Heart left ventricle (tissue), 16 donors: ENCODE results near the gene JMY. TPM values are rescaled to one million over a fixed set of nuclear protein-coding genes. Genes with fewer than 3 reads are reported as not detected.

Source experiments
- ATAC-seq, 4 donors: fragments of 200-7000 bp; cut with Tn5 transposase; one replicate each; pipeline ENCODE4 v1.9.1; 2020 to 2022; ENCODE audit warnings: moderate library complexity in 4 of 4, mild to moderate bottlenecking in 3 of 4, moderate number of reproducible peaks in 1 of 4
- DNase-seq, 5 donors: peaks; one replicate each; pipeline ENCODE4 v3.0.0-alpha.2; 2020
- H3K27ac ChIP-seq, 12 donors: fragments of 200-600 bp; sonication (generic) in 4 of 12; one replicate each; pipeline versions ENCODE4 v1.5.0 to v1.8.0; 2016 to 2022; ENCODE audit warnings: mild to moderate bottlenecking in 2 of 12
- H3K27me3 ChIP-seq, 9 donors: fragments of 200-600 bp; sonication (generic) in 2 of 9; one replicate each; pipeline versions ENCODE4 v1.5.1 to v1.8.0; 2016 to 2022; ENCODE audit warnings: mild to moderate bottlenecking in 3 of 9
- H3K36me3 ChIP-seq, 9 donors: fragments of 200-600 bp; sonication (generic) in 2 of 9; one replicate each; pipeline versions ENCODE4 v1.5.0 to v1.8.0; 2018 to 2022; ENCODE audit warnings: mild to moderate bottlenecking in 2 of 9
- H3K4me1 ChIP-seq, 12 donors: fragments of 200-600 bp; sonication (generic) in 4 of 12; one replicate each; pipeline versions ENCODE4 v1.5.0 to v1.8.0; 2016 to 2022; ENCODE audit warnings: mild to moderate bottlenecking in 3 of 12
- H3K4me3 ChIP-seq, 12 donors: fragments of 200-600 bp; sonication (generic) in 4 of 12; one replicate each; pipeline versions ENCODE4 v1.5.0 to v1.8.0; 2017 to 2022; ENCODE audit warnings: mild to moderate bottlenecking in 9 of 12, moderate library complexity in 4 of 12
- H3K9me3 ChIP-seq, 12 donors: fragments of 200-600 bp; sonication (generic) in 4 of 12; one replicate each; pipeline versions ENCODE4 v1.5.0 to v1.8.0; 2016 to 2022; ENCODE audit warnings: mild to moderate bottlenecking in 1 of 12
- POLR2A ChIP-seq, 2 donors: fragments of 450-650 bp; IDR thresholded peaks; one replicate each; pipeline ENCODE4 v1.6.1; 2017; ENCODE audit warnings: antibody characterized with exemption in 2 of 2, mild to moderate bottlenecking in 2 of 2, moderate library complexity in 2 of 2
- WGBS, 4 donors: extraction: QIAGEN DNeasy Blood & Tissue Kit in 2 of 4; methylation state at CpG; one replicate each; pipeline versions ENCODE4 v1.1.5 to v1.1.7; 2013 to 2018; 5-methylcytosine and 5-hydroxymethylcytosine counted together
- intact Hi-C, 10 donors: fragments of 100-400 bp; cut with DNase I; formaldehyde crosslinking; loops; one replicate each; pipeline versions ENCODE4 v1.11.1 to v1.14.2; 2022
- polyA plus RNA-seq, 2 donors: library from polyadenylated mRNA; stranded (reverse); fragments of 200-250 nt; gene quantifications; one replicate each; pipeline ENCODE4 v1.2.3, GENCODE V29; 2013
- total RNA-seq, 9 donors: library from RNA; depleted of rRNA in 2 of 9; stranded (reverse); fragments of >200 nt in 2 of 9; fragmentation: NEBNext Ultra II Directional in 3 of 9; extraction: Animal tissue kit (Norgen Biotek cat#: 25700) in 3 of 9; gene quantifications; one replicate each; pipeline versions ENCODE4 v1.1.0 to v1.2.4, GENCODE V29; 2016 to 2023
- TF ChIP-seq, protein P1 (sequence below), 12 donors: fragments of 200-600 bp; sonication (generic) in 4 of 12; IDR thresholded peaks; one replicate each; pipeline versions ENCODE4 v1.5.0 to v1.8.0; 2018 to 2022; ENCODE audit warnings: antibody characterized with exemption in 12 of 12, mild to moderate bottlenecking in 5 of 12
- donor health status: ischemic (EF 13 %, LVEDD 7.1; RV severe dilation, severe dysfunction).
- donor health status: healthy with polysubstance abuse.
- donor health status: DM: no; HTN: yes; CAD: no.
- donor health status: DM: no; HTN: no; CAD: no.
- donor health status: ischemic (EF 25% LVEDD 6.9; RV normal size, moderate dysfunction).
- donor health status: ischemic (EF 25% LVEDD 5.7; RV mildly dilated, moderate dysfunction).
- donor health status: healthy.
- donor health status: DM: yes; HTN: yes; CAD: no.
- donor health status: ischemic (EF 35%, LVEDD 5.7; RV mildly dilated, moderate dysfunction).
- donor health status: nonischemic (EF 11% LVEDD 7.7; RV severe dilation, severe dysfunction).
- donor health status: DM: yes; HTN: yes; CAD: no.
- donor health status: PGD.
- donor health status: ischemic (EF 29% LVEDD 5.4; RV normal size, mild dysfunction).
- donor health status: nonischemic (EF 23%, LVEDD 6.1; RV moderate dilation, normal function).

The JMY gene
- total and polyA plus RNA-seq, 11 donors = 3.0 to 16.9 (median 11.3) TPM

DNA sequence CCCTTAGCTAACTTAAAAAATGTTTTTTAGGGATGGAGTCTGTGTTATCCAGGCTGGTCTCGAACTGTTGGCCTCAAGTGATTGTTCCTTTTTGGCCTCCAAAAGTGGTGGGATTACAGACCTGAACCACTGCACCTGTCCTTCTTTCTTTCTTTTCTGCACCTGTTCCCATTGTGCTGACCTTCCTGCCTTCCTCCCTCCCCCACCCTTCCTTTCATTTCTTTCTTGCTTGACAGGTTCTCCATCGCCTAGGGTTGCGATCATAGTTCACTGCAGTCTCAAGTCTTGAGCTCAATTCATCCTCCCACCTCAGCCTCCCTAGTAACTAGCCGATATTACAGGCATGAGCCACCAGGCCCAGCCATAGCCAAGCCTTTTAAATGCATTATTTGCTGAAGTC lies 20.6 kb downstream of the JMY start:
- Histone ChIP-seq H3K27ac (no peak overlapping the region), H3K4me3 (no peak overlapping the region), H3K4me1 (peaks cover 0 to 28% (median 7%) of the 10 kb centered on the region in 12 donors), H3K27me3 (no peaks in the 10 kb centered on the region), H3K36me3 (no peaks in the 10 kb centered on the region), H3K9me3 (peaks cover 0 to 6% (median 0%) of the 10 kb centered on the region in 12 donors)
- no peak for ATAC-seq
- TF ChIP-seq POLR2A (IDR thresholded peaks at IDR 0.05) = no peak
- DNase-seq = no peak
- 93 to 97% (median 95%) methylated on average over 4 of the region's 4 CpGs for WGBS, 4 donors
- intact Hi-C loops = loop anchor here in 3 of 10 donors (5.0 to 10.0 kb wide), 3 partner anchors 206 to 278 kb away; partner anchors contain the start of gene HOMER1 (in 1 of the 3)

DNA sequence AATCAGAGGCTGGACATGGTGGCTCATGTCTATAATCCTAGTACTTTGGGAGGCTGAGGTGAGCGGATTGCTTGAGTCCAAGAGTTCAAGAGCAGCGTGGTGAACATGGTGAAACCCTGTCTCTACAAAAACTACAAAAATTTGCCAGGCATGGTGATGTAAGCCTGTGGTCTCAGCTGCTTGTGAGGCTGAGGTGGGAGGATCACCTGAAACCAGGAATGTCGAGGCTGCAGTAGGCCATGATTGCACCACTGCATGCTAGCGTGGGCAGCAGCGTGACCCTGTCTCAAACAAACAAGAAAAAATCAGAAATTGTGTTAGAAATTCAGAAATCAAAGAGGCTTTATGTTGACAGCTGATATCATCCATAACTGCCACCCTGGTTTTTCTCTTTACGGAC lies 21.4 kb downstream of the JMY start:
- DNase-seq (no peak), ATAC-seq (no peak)
- H3K27me3 ChIP-seq = no peaks in the 10 kb centered on the region
- peaks cover 0 to 4% (median 0%) of the 10 kb centered on the region in 12 donors for H3K9me3 ChIP-seq
- no peaks in the 10 kb centered on the region for H3K36me3 ChIP-seq
- H3K27ac ChIP-seq = no peak overlapping the region
- intact Hi-C loops = loop anchor here in 3 of 10 donors (5.0 to 10.0 kb wide), 3 partner anchors 205 to 277 kb away; partner anchors contain the start of gene HOMER1 (in 1 of the 3)
- peaks cover 0 to 28% (median 7%) of the 10 kb centered on the region in 12 donors for H3K4me1 ChIP-seq
- TF ChIP-seq POLR2A (IDR thresholded peaks at IDR 0.05) = no peak
- TF ChIP-seq, protein P1, sequence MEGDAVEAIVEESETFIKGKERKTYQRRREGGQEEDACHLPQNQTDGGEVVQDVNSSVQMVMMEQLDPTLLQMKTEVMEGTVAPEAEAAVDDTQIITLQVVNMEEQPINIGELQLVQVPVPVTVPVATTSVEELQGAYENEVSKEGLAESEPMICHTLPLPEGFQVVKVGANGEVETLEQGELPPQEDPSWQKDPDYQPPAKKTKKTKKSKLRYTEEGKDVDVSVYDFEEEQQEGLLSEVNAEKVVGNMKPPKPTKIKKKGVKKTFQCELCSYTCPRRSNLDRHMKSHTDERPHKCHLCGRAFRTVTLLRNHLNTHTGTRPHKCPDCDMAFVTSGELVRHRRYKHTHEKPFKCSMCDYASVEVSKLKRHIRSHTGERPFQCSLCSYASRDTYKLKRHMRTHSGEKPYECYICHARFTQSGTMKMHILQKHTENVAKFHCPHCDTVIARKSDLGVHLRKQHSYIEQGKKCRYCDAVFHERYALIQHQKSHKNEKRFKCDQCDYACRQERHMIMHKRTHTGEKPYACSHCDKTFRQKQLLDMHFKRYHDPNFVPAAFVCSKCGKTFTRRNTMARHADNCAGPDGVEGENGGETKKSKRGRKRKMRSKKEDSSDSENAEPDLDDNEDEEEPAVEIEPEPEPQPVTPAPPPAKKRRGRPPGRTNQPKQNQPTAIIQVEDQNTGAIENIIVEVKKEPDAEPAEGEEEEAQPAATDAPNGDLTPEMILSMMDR (IDR thresholded peaks at IDR 0.05) = no peak
- H3K4me3 ChIP-seq = no peak overlapping the region
- 96 to 97% (median 97%) methylated on average over 6 of the region's 6 CpGs for WGBS, 4 donors

DNA sequence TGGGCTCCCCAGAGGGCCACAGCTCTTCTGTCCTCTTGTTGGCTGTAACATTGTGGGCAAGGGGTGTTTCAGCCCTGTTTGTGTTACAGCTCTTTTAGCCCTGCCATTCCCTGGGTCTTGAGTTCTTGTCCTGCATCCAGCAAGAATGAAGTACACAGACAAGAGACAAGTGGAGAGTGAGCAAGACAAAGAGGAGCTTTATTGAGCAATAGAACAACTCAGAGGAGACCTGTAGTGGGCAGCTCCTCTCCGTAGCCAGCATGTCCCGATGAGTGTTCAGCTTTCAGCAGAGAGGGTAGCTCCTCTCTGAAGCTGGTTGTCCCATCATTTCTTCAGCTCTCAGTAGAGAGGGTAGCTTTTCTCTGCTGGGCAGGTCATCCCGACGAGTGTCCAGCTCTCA lies 22.9 kb downstream of the JMY start:
- WGBS, 4 donors = 92 to 97% (median 95%) methylated on average over 4 of the region's 4 CpGs
- H3K27me3 ChIP-seq = no peaks in the 10 kb centered on the region
- no peak for ATAC-seq
- H3K36me3 ChIP-seq = peaks cover 0 to 6% (median 0%) of the 10 kb centered on the region in 9 donors
- no peak for DNase-seq
- H3K9me3 ChIP-seq = no peaks in the 10 kb centered on the region
- H3K4me3 ChIP-seq = no peak overlapping the region
- H3K4me1 ChIP-seq = peaks cover 0 to 28% (median 7%) of the 10 kb centered on the region in 12 donors
- H3K27ac ChIP-seq = no peak overlapping the region
- intact Hi-C loops = loop anchor here in 3 of 10 donors (5.0 to 10.0 kb wide), 3 partner anchors 204 to 276 kb away; partner anchors contain the start of gene HOMER1 (in 1 of the 3)
- TF ChIP-seq, protein P1 (IDR thresholded peaks at IDR 0.05) = no peak
- no peak for TF ChIP-seq POLR2A (IDR thresholded peaks at IDR 0.05)

DNA sequence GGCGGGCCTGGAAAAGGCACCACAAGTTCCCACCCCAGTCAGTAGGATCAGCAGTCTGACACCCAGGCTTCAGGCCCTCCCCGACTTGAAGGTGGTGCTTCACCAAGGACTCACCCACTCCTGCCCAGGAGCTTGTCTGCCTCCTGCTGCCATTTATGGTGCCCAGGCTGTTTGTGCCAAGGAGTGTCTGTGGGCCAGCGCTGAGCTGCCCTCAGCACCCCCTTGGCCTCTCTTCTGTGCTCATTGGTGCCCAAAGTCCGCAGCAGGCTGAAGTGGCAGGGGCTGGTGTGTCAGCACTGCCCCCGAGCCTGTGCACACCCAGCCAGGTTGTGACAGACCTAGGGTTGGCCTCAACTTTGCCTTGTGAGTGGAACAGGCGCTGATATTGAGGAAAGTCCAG lies 23.5 kb downstream of the JMY start:
- Histone ChIP-seq H3K9me3 (no peaks in the 10 kb centered on the region), H3K4me3 (no peak overlapping the region), H3K4me1 (peaks cover 0 to 28% (median 7%) of the 10 kb centered on the region in 12 donors), H3K36me3 (peaks cover 0 to 7% (median 0%) of the 10 kb centered on the region in 9 donors), H3K27me3 (no peaks in the 10 kb centered on the region), H3K27ac (no peak overlapping the region)
- ATAC-seq = peak; percentile 56 to 72 (median 63)
- TF ChIP-seq, protein P1 (IDR thresholded peaks at IDR 0.05) = no peak
- TF ChIP-seq POLR2A (IDR thresholded peaks at IDR 0.05) = no peak
- 67 to 88% (median 81%) methylated on average over 3 to 6 of the region's 6 CpGs for WGBS, 4 donors
- DNase-seq = peak in 2 of 5 donors; percentile 29 to 41
- intact Hi-C loops = loop anchor here in 3 of 10 donors (5.0 to 10.0 kb wide), 3 partner anchors 203 to 275 kb away; partner anchors contain the start of gene HOMER1 (in 1 of the 3)
